SK-N-SH (cell line): Measurements from ENCODE around the gene SUN2.

Experiments used
- NFIC ChIP-seq: IDR thresholded peaks from 2 replicates; pipeline ENCODE4 v1.4.0; 2012; ENCODE audit warnings: borderline replicate concordance
- TF ChIP-seq, protein P1 (sequence below): IDR thresholded peaks from 2 replicates; pipeline ENCODE4; 2012

DNA sequence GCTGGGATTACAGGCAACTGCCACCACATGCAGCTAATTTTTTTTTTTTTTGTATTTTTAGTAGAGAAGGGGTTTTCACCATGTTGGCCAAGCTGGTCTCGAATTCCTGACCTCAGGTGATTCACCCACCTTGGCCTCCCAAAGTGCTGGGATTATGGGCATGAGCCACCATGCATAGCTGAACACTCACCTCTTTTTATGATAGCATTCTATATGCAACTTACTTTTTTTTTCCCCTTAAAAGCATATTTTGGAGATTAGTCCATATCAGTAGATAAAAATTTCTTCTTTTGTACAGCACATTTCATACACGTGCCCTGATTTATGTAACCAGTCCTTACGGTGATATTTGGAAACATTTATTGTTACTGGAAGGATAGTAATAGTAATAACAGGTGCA is 35.4 kb downstream of the SUN2 start:
- TF ChIP-seq NFIC: no peak
- TF ChIP-seq, protein P1, sequence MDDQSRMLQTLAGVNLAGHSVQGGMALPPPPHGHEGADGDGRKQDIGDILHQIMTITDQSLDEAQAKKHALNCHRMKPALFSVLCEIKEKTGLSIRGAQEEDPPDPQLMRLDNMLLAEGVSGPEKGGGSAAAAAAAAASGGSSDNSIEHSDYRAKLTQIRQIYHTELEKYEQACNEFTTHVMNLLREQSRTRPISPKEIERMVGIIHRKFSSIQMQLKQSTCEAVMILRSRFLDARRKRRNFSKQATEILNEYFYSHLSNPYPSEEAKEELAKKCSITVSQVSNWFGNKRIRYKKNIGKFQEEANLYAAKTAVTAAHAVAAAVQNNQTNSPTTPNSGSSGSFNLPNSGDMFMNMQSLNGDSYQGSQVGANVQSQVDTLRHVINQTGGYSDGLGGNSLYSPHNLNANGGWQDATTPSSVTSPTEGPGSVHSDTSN: no peak
